ENCODE results near the gene C10orf62. TPM values are rescaled to one million over a fixed set of nuclear protein-coding genes. Genes with fewer than 3 reads are reported as not detected.

The C10orf62 gene, protein sequence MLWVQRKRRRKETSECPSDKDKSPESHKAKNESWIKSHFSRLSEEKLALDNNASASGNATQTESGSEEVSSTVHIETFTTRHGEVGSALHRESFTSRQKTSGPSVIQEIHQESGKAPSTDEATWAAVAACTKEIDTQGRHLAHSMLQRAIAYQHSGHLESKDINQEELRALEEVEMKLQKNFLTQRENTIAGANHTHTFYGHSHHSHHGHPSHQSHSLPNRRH
- 1 to 10 TPM in 2 of 6 donors, under 1 TPM in 4; 0.34 to 1.9 (median 0.61) TPM for total RNA-seq
- under 1 TPM; 0.12 to 0.95 TPM for polyA plus RNA-seq

DNA sequence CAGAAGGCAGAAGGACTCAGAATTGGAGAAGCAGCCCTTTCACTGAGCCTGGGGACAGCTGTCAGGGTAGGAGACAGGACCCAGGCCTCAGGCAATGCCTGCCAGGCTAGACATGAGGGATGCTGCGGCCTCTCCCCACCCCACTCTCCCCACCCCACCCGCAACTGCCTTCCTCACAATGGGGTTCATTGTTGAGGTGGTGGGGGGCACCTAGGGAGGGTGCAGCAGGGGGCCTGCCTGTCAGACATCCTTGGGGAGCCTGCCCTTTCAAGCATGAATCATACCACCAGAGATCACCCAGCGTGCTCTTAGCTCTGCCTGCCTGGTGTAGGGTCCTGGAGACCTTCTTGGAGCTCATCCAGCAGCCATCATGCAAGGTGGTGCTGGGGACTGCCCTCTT, at the start of gene C10orf62:
Gene C10orf62, plus strand, starts transcription at position 243 of the 400 bp plus-strand sequence. CDS start 177 bp downstream, outside the sequence.
- ATAC-seq: no peak
- TF ChIP-seq, protein P1, sequence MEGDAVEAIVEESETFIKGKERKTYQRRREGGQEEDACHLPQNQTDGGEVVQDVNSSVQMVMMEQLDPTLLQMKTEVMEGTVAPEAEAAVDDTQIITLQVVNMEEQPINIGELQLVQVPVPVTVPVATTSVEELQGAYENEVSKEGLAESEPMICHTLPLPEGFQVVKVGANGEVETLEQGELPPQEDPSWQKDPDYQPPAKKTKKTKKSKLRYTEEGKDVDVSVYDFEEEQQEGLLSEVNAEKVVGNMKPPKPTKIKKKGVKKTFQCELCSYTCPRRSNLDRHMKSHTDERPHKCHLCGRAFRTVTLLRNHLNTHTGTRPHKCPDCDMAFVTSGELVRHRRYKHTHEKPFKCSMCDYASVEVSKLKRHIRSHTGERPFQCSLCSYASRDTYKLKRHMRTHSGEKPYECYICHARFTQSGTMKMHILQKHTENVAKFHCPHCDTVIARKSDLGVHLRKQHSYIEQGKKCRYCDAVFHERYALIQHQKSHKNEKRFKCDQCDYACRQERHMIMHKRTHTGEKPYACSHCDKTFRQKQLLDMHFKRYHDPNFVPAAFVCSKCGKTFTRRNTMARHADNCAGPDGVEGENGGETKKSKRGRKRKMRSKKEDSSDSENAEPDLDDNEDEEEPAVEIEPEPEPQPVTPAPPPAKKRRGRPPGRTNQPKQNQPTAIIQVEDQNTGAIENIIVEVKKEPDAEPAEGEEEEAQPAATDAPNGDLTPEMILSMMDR (IDR thresholded peaks at IDR 0.05): no peak
- WGBS, 2 donors: 71 to 85% methylated on average over 2 to 3 of the region's 3 CpGs
- DNase-seq: no peak
- Histone ChIP-seq H3K4me3 (no peak within 1 kb of the TSS), H3K36me3 (no peaks in the 10 kb centered on the region), H3K27me3 (no peaks in the 10 kb centered on the region), H3K27ac (peak within 1 kb of the TSS in 1 of 4 donors; percentile 17), H3K4me1 (no peaks in the 10 kb centered on the region), H3K9me3 (no peaks in the 10 kb centered on the region)
- intact Hi-C loops (cut with DNase I): no loop called here
- no peak for FAIRE-seq

DNA sequence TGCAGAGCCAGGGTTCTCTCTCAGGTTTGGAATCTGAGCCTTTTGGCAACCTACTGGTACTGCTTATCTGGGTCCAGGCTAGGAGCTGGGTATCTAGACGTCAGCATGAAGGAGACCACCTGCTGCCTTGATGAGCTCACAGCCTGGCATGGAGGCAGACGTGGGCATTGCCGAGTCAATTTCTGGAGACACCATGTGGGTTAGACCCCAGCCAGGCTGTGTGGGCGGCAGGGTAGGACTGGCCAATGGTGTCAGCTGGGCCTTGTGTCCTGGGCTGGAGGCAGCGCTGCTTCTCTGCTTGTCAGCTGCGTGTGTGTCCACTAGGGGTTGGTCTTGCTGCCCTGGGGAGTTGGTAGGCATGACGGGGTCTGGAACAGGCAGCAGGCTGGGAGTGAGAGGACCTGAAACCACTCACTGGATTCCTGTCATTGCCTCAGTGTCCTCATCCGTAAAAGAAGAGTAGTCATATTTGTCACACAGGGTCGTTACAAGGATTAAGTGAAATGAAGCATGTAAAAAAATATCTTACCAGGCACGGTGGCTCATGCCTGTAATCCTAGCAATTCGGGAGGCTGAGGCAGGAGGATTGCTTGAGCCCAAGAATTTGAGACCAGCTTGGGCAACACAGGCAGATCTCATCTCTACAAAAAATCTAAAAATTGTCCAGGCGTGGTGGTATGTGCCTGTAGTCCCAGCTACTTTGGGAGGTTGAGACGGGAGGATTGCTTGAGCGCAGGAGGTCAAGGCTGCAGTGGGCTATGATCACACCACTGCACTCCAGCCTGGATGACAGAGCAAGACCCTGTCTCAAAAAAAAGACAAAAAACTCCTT, 48.6 kb upstream of the C10orf62 start:
- 85 to 88% methylated on average over 14 of the region's 14 CpGs for WGBS, 2 donors
- TF ChIP-seq, protein P1 (IDR thresholded peaks at IDR 0.05): no peak
- no peak overlapping the region for H3K27ac ChIP-seq
- no peaks in the 10 kb centered on the region for H3K27me3 ChIP-seq
- ATAC-seq (no peak), DNase-seq (peak in 1 of 6 donors; percentile 37), FAIRE-seq (no peak)
- H3K36me3 ChIP-seq: no peaks in the 10 kb centered on the region
- H3K4me3 ChIP-seq: no peak overlapping the region
- H3K4me1 ChIP-seq: peaks cover 0 to 12% (median 0%) of the 10 kb centered on the region in 3 donors
- no peaks in the 10 kb centered on the region for H3K9me3 ChIP-seq
- intact Hi-C loops (cut with DNase I): loop anchor here in 1 of 3 donors (10.0 kb wide), 1 partner anchor 86 kb away; no protein-coding TSS in a partner anchor

DNA sequence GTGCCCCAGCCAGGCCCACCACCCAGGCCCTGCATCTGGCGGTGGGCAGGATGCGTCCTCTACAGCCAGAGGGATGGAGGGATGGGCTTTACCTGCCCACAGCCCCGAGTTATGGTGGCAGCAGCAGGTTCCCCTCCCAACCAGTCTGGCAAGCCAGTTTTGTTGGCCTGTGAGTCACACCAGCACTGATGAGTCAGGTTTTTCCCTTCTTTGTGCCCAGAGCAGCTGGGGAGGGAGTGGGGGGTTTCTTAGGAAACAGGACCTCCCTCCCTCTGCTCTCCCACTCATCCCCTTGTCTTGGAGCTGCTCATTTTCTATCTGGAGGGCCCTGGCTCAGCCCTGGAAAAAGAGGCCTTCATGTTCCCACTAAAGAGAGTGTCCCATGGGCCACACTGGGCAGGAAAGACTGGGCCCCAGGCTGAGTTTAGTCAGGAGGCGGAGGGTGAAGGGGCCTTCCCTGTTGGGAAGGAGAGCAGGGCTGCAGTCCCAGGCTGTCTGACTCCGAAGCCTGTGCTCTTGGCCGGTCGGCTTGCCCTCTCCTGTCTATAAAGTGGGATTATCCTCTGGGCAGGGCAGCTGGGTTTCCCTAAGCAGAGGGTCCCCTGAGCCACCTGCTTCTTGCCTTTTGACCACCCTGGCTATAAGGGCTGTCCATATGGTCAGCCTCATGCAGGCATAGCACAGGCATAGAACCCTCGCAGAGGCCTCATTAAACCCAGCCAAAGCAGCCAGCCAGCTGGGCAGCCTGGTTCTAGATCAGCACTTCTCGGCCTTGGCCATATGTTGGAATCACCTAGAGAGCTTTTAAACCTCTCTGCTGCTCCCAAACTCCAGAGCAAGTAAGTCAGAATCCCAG, 47.1 kb upstream of the C10orf62 start:
- intact Hi-C loops (cut with DNase I): loop anchor here in 1 of 3 donors (10.0 kb wide), 1 partner anchor 88 kb away; no protein-coding TSS in a partner anchor
- ATAC-seq: peak; percentile 51 to 82 (median 76)
- 81 to 83% methylated on average over 9 of the region's 9 CpGs for WGBS, 2 donors

DNA sequence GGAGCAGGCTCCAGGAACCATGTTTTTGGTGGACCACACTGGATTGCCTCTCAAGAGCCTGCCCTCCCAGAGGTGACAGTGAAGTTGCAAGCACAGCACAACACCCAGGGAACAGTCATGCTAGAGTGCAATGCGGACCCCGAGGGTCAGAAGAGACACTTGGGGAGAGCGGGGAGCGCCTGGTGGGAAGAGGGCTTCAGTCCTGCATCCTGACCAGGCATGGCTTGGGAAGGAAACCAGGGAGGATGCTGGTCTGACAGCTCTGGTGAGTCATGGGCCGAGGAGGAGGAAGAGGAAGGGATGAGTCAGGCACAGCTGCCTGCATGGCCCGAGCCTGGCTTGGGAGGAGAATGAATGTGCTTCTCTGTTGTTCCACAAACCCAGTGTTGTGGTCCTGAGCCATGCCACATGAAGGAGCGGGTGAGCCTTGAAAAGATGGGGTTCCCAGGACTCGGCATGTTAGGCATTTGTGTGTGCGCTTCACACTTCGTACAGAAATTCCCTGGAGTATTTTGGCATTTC, 46.4 kb upstream of the C10orf62 start:
- Histone ChIP-seq H3K27ac (peak overlapping the region in 3 of 4 donors; percentile 16 to 68 (median 64)), H3K4me3 (no peak overlapping the region), H3K27me3 (no peaks in the 10 kb centered on the region), H3K9me3 (no peaks in the 10 kb centered on the region), H3K4me1 (peaks cover 0 to 12% (median 0%) of the 10 kb centered on the region in 3 donors), H3K36me3 (no peaks in the 10 kb centered on the region)
- FAIRE-seq (no peak), ATAC-seq (peak; percentile 52 to 91 (median 78)), DNase-seq (peak in 4 of 6 donors; percentile 23 to 61 (median 49))
- TF ChIP-seq, protein P1 (IDR thresholded peaks at IDR 0.05): no peak
- intact Hi-C loops (cut with DNase I): loop anchor here in 1 of 3 donors (10.0 kb wide), 1 partner anchor 88 kb away; no protein-coding TSS in a partner anchor
- 74 to 78% methylated on average over 10 of the region's 10 CpGs for WGBS, 2 donors

More for the DNA sequence above, 47.1 kb upstream of the C10orf62 start:
- Histone ChIP-seq H3K27ac (peak overlapping the region in 3 of 4 donors; percentile 16 to 68 (median 64)), H3K9me3 (no peaks in the 10 kb centered on the region), H3K4me3 (no peak overlapping the region), H3K4me1 (peaks cover 0 to 12% (median 0%) of the 10 kb centered on the region in 3 donors), H3K27me3 (no peaks in the 10 kb centered on the region), H3K36me3 (no peaks in the 10 kb centered on the region)
- DNase-seq (peak in 4 of 6 donors; percentile 16 to 63 (median 50)), FAIRE-seq (no peak)
- TF ChIP-seq, protein P1 (IDR thresholded peaks at IDR 0.05): no peak

All from pancreas (tissue), 10 donors.